DLD1 (cell line): ENCODE results near the gene GTF2H2C_2.
"Not testable (repeated sequence)": the region's sequence is repeated elsewhere in the genome, so short reads cannot be mapped to it uniquely, and the experiment has no call there.

Experiments
- in situ Hi-C: cut with HindIII; loops from 2 replicates; pipeline ENCODE4 v1.10.0; 2017; ENCODE audit warnings: low sequenced_read_pairs

The GTF2H2C_2 gene

DNA sequence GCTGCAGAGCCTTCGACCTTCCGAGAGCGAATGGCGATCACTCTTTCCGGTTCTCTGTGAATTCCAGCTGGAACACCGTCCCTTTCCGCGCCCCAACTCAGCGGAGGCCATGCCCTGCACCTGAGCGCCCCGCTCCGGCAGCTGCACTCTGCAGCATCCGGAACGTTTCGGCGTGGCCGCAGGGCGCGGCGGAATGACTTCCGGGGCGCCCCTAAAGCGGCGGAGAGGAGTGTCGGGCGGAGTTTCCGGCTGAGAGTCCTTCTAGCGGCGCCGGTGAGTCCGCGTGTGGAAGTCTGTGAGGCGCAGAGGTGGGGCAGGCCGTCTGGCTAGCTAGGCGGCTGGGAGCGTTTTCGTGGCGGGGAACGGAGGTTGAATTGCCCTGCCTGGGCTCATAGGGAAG lies at the start of gene GTF2H2C_2:
GTF2H2C_2 (plus strand) TSS at position 252 of the 400 bp plus-strand sequence.
- in situ Hi-C loops = not testable (repeated sequence)

DNA sequence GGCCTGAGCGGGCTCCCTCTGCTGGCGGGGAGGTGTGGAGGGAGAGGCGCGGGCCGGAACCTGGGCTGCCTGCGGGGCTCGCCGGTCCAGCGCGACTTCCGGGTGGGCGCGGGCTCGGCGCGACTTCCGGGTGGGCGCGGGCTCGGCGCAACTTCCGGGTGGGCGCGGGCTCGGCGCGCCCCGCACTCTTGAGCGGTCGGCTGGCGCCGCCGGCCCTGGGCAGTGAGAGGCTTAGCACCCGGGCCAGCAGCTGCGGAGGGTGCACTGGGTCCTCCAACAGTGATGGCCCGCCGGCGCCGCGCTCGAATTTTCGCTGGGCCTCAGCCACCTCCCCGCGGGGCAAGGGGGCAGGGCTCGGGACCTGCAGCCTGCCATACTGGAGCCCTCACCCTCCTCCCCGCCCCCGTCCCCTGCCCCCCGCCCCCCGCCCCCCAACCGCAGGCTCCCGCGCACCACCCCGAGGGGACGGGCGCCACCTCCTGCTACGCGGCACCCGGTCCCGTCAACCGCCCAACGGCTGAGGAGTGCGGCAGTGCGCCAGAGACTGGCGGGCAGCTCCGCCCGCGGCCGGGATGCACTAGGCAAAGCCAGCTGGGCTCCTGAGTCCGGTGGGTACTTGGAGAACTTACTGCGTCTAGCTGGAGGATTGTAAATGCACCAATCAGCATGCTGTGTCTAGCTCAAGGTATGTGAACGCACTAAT lies 14.0 kb upstream of the GTF2H2C_2 start:
- in situ Hi-C loops = not testable (repeated sequence)

DNA sequence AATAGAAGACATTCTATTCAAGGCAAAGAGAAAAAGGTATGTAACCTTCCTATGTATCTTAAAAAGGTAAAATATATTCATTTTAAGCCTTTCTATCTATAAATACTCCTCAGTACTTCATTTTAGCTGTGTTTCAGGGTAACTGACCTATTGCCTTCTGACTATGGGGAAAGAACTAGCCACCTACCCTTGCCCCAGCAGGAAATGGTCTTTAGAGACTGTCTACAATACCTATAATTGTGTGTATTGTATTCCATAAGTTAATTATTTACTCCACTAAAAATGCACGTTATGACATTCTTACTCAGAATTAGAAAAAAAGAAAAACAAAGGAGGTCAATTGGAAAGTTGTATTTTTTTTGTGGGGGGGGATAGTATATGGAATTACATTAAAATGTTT lies 6.2 kb downstream of the GTF2H2C_2 start:
- in situ Hi-C loops = not testable (repeated sequence)

DNA sequence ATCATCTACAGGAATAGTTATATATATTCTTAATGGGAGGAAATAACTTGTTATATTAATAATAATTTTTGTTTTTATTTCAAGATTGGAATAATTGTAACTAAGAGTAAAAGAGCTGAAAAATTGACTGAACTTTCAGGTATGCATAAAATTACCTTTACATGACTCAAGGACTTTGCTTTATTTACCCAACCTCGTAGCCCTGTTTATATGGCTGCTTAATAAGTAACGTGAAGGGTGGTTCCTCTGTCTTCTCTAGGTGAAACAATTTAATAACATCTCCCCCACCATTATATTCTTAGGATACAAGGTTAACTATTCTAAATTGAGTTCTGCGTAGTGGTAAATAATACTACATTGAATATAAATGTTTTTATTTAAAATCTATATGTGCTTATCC lies 8.0 kb downstream of the GTF2H2C_2 start:
- in situ Hi-C loops = not testable (repeated sequence)

DNA sequence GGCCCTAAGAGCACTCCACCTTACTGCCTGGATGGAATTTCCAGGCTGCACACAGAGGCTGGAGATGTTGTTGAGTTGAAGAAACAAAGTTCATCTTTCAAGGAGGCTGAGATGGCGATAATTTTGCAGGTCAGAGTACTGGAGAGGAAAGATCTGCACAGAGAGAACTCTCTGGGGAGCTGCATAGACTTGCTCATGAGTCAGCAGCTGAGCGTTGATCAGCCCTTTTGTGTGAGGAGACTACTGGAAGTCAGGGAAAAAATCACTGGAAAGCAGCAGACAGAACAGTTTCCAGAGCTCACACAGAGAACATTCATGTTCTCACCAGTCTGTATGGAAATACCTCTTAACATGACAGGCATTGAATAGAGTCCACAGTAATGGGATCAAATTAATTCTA lies 23.4 kb downstream of the GTF2H2C_2 start:
- in situ Hi-C loops = not testable (repeated sequence)

DNA sequence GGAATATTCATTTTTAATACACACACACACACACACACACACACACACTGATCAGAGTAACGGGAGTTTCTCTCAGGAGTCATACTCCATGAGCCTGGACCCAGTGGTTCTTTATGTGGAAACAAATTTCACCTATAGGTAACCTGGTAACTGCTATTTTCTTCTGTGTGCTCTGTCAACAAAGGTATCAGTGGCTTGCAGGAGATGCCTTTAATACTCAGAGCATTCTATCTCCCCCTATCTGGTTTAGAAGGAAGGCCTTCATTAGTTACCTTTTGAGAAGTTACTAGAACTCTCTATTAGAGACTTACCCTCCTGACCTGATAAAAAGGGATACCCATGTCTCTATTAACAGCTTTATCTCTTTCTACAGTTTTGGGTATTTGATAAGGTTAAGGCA lies 34.4 kb downstream of the GTF2H2C_2 start:
- in situ Hi-C loops = not testable (repeated sequence)

DNA sequence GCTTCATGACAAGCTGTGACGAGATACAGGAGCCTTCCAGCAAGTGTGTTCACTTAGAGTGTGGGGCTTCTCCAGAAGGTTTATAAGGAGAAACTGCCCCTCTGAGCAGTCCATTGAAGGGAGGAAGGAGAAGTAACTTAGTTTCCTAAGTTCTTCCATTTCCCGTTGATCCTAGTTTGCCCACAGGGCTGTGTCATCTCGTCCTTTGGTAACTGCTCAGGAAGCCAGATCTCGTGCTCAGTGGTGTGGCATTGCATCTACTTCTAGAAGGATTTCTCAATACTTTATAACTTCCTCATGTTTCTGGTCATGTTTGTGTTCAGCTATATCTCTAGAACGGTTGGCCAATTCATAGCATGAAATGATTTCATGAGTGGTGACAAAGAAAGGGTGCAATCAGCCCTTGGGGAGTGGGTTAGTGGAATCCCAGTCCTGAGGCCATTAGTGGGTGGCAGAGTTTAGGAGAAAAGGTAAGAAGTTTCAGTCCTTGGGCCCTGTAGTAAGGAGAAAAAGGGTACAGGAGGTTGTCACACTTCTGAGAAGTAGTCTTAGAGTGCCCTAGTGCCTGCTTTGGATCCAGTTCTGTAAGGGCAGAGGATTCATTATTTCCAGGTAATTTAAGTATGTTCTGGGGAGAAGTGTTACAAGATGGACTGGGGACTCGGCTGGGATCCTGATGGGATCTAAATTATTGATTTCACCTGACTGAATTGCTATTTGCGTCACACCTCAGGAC lies 36.2 kb downstream of the GTF2H2C_2 start:
- in situ Hi-C loops = not testable (repeated sequence)

DNA sequence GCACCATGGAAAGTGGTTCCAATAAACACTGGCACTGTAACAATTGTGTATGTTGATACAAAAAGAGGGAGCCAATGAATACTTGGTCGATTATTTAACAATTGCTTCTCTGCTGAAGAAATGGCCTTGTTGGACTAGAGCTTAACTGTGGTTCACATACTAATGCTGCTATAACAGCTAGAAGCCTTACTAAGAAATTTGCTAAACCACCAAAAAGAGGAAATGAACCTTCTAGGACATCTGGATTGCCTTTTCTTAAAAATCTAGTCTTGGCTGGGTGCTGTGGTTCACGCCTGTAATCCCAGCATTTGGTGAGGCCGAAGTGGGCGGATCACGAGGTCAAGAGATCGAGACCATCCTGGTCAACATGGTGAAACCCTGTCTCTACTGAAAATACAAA lies 41.9 kb downstream of the GTF2H2C_2 start:
- in situ Hi-C loops = not testable (repeated sequence)

DNA sequence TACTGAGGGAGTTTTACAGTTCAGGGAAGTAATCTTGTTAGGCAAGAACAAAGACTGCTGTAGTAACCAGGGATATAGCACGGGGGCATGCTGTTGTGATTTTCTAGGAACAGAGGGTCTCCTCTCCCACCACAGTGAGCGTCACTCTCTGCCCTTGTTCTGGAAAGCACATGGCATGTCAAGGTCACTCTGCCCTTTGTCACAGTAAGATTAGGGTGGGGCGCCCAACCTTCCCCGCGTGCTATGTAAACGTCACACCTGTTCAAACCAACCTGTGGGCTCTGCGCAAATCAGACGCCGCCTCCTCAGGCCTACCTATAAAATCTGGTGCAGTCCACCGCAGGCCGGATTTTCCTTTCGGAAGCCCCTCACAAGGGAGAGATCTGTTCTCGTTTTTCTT lies 44.0 kb downstream of the GTF2H2C_2 start:
- in situ Hi-C loops = not testable (repeated sequence)

DNA sequence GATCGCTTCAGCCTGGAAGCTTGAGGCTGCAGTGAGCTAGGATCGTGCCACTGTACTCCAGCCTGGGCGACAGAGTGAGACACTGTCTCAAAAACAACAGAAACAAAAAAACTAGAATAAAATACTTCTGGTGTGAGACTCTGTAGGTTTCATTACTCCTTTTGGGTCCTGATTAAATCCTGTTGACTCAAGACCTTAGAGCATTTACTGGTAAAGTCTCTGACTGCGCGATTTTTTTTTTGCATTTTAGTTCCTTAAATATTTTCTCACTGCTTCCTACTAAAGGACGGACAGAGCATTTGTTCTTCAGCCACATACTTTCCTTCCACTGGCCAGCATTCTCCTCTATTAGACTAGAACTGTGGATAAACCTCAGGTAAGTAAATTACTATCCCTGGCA lies 46.8 kb downstream of the GTF2H2C_2 start:
- in situ Hi-C loops = not testable (repeated sequence)

DNA sequence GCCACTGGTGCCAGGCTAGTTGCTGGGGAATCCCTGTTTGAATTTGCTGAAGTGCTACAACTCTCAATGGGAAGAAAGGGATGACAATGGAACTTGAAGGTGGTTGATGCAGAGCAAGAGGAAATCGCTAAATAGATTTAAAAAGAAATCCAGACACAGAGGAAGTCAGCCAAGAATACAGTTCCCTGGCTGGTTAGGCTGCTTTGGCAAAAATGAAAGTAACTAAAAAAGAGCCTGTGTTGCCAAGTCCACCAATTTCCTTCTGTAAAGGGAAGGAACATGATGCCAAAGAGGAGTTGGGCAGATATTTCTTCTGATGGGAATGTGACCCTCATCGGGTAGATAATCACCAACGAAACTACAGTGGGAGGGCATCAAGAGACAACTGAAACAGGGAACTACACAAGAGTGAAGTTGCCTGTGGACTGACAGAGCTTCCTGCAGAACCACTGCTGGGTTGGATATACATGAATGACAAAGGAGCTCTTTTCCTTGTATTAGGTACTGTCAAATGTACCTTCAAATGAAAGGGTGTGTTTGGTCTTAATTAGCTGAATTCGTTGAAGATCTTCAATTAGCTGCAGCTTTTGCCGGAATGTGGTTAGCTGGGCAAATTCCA lies 49.0 kb downstream of the GTF2H2C_2 start:
- in situ Hi-C loops = not testable (repeated sequence)

DNA sequence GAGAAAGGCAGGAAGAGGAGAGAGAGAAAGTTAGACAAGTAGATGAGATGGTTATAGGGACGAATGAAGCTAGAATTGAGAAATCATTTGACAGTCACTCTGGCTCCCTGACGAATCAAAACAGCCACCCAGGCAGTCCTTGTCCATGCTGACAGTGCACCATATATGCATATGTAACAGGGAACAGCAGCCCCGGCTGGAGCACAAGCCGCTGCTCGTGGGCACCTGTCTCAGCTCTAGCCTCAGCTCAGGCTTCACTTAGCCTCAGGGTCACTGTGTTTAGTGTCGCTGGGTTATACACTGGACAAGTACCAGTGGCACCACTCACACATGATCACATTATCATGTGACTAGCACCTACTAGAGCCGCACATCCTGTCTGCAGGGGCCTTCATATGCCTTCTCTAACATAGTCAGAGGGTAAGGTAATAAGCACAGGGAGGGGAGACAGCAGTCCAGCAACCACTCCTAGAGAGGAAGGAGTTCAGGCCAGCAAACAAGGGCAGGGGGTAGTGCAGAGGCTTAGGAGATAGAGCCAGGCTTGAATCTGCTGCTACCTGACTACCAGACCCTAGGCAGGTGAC lies 54.9 kb downstream of the GTF2H2C_2 start:
- in situ Hi-C loops = not testable (repeated sequence)
